Dedifferentiated amniotic fluid mesenchymal stem cell (primary cell): ENCODE measurements around the gene GCN1.
A peak's percentile ranks its signal among the peaks of the same experiment; 100 is the strongest.
"Not testable (repeated sequence)": the region's sequence is repeated elsewhere in the genome, so short reads cannot be mapped to it uniquely, and the experiment has no call there.

Source experiments
- DNase-seq: peaks from one replicate; pipeline ENCODE4 v3.0.0-alpha.2; 2016; ENCODE audit errors: extremely low spot score

Gene GCN1, protein sequence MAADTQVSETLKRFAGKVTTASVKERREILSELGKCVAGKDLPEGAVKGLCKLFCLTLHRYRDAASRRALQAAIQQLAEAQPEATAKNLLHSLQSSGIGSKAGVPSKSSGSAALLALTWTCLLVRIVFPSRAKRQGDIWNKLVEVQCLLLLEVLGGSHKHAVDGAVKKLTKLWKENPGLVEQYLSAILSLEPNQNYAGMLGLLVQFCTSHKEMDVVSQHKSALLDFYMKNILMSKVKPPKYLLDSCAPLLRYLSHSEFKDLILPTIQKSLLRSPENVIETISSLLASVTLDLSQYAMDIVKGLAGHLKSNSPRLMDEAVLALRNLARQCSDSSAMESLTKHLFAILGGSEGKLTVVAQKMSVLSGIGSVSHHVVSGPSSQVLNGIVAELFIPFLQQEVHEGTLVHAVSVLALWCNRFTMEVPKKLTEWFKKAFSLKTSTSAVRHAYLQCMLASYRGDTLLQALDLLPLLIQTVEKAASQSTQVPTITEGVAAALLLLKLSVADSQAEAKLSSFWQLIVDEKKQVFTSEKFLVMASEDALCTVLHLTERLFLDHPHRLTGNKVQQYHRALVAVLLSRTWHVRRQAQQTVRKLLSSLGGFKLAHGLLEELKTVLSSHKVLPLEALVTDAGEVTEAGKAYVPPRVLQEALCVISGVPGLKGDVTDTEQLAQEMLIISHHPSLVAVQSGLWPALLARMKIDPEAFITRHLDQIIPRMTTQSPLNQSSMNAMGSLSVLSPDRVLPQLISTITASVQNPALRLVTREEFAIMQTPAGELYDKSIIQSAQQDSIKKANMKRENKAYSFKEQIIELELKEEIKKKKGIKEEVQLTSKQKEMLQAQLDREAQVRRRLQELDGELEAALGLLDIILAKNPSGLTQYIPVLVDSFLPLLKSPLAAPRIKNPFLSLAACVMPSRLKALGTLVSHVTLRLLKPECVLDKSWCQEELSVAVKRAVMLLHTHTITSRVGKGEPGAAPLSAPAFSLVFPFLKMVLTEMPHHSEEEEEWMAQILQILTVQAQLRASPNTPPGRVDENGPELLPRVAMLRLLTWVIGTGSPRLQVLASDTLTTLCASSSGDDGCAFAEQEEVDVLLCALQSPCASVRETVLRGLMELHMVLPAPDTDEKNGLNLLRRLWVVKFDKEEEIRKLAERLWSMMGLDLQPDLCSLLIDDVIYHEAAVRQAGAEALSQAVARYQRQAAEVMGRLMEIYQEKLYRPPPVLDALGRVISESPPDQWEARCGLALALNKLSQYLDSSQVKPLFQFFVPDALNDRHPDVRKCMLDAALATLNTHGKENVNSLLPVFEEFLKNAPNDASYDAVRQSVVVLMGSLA (N-terminal part only)

DNA sequence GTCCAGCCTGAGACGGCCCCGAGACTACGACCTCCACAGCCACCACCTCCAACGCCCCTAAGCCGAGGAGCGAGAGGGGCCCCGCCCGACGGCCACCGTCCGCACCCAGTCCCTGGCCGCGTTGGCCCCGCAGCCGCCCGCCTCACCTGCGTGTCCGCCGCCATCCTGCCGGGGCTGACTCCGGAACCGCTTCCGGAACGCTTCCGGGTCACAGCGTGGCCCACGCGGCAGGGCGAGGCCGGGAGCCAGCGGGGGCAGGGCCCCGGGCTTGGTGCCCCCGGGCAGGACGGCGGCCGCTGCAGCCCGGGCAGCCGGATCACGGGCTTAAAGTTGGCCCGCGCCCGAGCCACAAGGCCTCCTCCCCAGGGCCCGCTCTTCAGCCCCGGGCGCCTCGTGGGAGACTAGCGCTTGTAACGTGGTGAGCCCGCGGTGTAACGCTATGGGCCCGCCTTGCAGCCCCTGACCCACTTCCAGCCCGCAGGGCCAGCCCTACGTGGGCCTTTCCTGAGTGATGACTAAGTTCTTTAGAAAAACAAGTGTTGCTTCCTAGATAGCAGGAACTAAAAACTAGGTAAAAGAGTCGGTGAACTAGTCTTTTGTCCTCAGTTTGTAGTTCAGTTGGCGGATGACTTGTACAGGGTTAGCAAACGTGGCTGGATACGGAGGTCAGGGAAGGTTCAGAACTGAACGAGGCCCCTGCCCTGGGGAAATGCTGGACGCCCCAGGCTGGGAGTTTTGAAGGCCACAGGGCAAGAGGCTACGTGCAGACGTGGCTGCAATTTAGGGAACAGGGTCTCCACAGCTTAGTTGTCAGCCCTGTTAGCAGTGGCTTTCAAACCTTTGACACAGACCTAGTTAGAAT lies at the start of gene GCN1:
Gene GCN1 (minus strand): TSS at position 182 of the 862 bp plus-strand sequence. CDS start 18 bp downstream, at position 164.
- DNase-seq, result peak; percentile 57

DNA sequence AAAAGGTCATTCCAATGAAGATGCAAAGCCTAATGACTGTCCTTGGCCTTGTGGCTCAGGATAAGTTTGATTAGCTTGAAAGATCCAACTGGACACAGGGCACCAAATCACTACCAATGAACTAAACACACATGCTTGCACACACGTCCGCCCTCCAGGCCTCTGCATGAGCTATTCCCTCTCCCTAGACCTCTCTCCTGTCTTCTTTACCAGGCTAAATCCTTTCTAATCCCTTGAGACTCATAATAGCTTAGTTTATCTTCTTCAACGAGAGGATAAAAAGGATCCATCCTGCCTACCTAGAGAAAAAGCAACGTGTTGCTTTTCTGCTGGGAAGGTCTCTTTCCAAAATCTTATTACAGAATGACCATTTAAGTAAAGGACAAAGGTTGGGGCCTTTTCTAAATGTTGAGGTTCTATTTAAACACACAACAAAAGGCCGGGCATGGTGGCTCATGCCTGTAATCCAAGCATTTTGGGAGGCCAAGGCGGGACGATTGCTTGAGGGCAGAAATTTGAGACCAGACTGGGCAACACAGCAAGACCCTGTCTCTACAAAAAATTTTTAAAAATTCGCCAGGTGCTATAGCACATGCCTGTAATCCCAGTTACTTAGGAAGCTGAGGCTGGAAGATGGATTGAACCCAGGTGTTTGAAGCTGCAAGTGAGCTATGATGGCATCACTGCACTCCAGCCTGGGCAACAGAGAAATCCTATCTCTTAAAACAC lies 48.6 kb upstream of the GCN1 start:
- DNase-seq, result no peak

DNA sequence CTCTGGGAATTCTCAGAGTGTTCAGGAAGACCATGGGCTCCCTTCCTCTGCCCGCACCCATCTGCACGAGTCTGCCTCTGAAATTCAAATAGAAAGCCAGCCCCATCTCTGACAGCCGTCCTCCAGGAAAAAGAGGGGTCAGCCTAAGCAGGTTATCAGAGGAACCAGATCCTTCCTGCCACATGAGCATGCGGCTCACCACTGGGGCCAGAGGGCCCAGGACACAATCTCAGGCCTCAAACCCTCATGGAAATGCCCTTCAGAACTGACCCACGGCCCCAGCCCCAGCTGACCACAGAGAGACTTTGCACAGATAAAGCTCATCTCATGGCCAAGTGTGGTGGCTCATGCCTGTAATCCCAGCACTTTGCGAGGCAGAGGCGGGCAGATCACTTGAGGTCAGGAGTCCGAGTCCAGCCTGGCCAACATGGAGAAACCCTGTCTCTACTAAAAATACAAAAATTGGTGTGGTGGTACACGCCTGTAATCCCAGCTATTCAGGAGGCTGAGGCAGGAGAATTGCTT lies 47.8 kb upstream of the GCN1 start:
- DNase-seq, result no peak

DNA sequence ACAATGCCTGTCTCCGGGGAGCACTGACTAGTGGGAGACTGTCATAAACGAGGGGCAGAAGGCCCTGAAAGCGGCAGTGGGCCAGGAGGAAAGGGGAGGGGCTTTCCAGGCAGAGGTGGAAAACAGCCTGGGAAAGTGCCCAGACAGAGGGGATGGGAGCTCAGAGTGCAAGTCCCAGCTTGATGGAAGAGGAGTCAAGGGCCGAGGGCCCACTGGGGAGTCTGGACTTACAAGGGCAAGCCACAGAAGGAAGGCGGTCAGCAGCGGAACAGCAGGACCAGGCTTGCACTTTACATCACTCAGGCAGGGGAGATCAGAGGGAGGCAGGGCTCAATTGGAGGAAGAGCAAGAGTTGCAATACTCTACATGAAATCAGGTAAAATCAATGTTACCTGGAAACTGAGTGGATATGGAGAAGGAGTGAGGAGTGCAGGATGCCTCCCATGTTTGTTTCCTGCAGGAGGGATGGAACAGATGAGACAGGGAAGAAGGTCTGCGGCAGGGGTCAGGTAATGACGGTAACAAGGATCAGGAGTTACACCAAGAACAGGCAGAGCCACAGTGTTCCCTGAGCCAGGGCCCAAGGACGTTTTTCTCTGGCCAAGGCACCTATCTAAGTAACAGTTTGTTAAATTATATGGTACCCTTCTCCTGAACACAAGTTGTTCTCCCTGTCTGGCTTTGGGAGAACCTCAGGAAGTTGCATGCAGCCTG lies 47.2 kb upstream of the GCN1 start:
- DNase-seq, result no peak

DNA sequence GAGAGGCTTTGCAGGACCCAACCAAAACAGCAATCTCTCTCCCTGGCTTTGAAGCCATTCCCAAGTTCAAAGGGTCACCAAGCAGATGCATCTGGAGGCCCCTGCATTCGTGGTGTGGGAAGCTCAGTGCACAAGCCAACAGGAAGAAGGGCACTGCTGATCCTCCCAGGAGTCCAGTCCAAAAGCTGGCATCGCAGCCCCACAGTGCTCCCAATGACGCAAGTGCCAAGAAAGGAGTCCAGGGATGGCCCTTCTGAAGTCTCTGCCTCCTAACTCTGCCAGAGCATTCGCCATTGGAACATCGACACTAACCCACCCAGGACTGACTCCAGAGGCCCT lies 45.9 kb upstream of the GCN1 start:
- DNase-seq, result no peak

DNA sequence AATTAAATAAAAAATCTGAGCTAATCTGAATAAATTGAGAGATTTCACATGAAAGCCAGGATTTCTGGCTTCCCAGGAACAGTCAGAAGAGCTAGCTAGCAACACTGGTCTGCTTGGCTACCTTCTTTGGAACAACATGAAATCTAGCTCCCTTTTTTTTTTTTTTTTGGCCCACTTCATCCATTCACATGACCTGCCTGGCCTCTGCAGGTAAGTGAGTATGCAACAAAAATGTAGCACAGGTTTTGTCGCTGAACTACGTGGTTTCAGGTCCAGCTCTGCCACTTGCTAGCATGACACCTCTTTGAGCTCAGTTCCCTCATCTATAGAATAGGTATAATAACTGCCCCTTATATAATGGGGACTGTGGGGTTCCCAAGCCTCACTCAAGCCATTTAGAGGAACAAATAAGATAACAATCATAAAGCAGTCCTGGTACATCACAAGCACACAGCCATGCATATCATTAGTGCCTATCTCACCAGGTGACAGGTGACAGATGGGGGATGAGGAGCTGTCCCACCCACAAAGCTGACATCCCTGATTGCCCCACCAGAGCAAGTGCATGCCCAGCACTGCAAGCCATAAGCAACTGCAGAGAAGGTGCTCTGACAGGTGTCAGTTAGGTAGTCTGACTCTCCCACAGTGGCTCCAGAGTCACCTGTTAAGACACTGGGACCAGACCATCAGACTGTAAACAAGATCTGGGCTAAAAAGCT lies 45.4 kb upstream of the GCN1 start:
- DNase-seq, result no peak

DNA sequence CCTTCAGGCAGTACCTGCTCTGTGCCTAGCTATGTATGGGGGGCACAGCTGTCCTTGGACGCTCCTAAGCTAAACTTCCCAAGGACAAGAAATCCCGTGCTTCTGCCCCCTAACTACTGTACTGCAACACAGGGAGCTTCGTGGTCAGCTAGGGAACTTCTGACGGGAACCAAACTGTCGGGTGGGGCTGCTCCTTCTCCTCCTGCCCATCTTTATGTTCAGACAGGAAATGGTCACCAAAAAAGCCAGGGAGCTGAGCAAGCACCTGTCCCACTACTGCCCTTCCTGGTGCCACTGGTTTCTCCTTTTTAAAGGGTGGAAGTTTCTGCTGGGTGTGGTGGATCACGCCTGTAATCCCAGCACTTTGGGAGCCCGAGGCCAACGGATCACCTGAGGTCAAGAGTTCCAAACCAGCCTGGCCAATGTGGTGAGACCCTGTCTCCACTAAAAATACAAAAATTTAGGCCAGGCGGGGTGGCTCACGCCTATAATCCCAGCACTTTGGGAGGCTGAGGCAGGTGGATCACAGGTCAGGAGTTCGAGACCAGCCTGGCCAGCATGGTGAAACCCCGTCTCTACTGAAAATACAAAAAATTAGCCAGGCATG lies 44.4 kb upstream of the GCN1 start:
- DNase-seq, result no peak

DNA sequence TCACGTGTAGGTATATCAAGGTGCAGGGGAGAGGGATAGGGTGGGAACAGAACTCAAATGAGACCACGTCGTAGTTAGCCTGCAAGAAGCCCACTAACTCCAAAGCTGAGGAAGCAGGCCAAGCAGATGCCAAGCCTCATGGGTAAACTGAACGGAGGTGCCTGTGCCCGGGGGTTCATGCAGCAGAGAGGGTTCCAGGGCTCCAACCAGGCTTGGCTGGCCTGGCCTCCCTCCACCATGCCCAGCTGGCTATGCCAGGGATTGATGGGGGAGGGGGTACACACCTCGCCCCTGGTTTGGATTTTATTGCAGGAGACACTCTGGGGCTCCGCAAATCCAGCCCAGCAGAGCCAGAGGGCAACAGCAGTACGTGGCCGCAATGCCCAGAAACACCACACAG lies 43.7 kb upstream of the GCN1 start:
- DNase-seq, result no peak

DNA sequence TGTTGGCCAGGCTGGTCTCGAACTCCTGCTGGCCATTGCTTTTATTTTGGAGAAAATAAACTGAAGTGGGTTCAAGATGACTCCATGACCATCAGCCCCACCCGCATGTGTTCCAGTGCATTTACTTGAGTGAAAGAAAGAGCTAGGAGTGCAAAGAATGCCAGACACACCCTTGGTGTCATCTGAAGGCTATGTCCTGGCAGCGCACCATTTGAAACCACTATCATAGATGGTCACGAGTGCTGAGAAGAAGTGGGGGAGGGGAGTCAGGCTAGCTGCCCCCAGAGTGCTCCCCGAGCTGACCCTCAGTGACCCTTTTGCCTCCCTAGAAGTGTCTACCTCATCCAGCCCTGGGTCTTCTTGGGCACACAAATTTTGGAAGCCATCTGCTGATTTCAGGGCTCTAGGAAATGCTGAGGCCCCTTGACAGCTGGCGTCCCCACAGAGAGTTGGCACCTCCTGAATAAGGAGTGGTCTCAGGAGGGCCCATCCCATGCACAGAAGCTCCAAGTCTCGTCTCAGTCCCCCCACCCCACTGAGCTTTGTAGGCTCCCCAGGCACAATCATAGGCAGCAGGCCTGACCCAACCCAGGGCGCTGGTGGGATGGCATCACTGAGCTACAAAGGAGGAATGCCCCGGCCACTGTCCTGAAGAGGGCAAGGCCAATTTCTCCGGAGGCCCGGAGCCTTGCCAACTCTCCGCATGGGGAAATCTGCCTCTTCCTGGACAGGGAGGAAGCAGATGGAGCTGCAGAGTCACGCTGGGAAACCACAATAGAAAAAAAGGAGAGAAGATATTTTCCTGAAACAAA lies 43.1 kb upstream of the GCN1 start:
- peak; percentile 54 for DNase-seq

DNA sequence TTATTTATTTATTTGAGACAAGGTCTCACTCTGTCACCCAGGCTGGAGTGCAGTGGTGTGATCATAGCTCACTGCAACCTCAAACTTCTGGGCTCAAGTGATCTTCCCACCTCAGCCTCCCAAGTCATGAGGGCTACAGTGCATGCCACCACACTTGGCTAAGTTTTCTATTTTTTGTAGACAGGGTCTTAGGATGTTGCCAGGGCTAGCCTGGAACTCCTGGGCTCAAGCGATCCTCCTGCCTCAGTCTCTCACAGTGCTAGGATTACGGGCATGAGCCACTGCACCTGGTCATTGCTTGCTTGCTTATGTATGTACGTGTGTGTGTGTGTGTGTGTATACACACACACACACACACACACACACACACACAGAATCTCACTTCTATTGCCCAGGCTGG lies 42.3 kb upstream of the GCN1 start:
- not testable (repeated sequence) for DNase-seq

DNA sequence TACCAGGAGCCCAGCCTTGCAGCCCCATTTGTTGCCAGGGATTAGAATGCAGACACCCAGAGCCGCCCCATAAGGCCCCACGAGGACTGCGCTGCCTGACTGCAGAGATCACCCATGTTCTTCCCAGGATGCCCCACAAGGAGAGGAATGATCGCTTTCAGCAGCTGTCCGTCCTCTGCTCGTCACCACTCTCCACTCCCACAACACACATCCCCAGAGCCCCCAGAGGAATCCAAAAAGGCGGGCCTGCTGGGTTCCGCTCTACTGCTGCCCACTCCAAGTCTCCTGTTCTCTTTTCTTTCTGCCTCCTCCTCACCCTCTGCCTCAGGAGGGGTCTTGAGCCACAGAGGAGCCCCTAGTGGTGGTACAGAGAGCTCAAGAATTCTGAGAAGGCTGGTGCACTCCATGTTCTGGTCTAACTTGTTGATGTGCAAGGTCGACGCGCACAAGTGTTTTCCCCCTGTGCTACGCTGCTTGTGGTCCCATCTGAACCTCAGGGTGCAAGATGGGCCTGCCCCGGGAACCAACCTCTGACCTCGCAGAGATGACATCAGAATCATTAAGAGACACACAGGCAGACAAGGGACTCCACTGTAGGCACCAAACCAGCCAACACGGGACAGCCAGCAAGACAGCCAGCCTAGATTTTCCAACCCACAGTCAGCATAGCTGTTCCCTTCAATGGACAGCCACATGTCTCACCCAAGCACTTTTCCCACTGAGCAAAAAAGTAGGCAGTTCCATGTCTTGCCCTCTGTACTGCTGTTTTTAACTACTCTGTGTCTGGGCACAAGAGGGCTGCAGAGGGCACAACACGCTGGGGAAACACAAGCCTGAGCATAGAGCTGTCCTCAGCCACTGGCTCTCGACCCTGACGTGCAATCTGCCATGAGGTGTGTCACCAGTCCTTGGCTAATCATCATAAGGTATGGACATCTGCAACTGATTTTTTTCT lies 41.1 kb upstream of the GCN1 start:
- no peak for DNase-seq

DNA sequence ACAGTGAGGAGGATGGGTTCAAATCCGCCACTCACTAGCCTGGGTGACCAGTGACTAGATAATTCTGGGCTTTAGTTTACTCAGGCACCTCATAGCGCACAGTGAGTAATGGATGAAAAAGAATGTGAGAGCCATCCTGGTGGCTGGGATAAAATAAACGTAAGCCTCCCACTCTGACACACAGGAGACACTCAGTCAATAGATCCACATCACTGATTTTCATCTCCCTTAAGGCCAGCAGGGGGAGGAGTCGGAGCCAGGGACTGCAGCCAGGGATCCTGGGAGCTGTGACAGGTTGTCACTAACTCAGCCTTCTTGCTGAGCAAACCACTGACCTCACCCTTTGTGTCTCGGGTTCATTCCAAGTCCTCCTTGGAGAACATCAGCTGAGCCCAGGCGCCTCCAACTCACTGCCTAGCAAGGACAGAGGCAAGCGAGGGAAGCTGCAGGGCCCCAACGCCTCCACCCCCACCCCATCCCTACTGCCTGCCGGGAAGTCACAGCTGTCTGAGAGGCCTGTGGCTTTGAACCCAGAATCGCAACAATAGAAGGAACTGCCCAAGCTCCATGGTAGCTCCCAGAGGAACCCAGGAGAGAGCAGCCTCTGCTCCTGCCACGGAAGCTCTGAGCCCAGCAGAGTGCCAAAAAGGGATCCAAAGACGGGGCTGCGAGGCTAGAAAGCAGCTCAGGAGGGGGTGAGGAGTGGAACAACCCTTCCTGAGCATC lies 40.3 kb upstream of the GCN1 start:
- peak; percentile 94 for DNase-seq

DNA sequence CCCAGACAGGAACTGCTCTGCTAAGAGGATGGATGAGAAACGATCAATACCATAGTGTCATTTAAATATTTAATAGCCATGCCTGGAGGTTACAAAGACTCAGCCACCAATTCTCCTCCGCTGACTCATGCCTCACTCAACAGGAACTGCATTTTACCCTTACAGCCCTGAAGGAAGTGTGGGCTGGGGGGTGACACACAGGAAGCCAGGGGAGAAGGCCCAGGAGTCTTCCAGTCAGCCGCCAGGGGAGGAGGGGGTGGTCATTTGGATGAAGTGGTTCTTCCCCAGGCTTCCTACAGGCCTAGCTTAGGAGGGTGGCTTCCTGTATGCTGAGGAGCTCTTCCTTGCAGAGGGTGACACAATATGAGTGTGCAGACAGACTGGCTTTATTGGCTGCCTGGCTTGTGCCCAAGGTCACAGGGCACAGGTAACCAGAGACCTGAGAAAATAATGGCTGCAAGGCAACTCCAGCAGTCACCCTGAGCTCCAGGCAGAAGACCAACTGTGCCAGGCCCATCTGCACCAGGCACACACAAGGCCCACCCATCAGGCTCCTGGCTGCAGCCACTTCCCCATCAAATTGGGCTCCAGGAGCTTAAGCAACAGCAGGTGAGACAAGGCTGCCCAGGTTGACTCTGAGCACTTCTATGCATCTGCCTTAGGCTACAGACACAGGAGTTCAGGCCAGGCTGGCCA lies 36.9 kb upstream of the GCN1 start:
- DNase-seq, result peak; percentile 63

DNA sequence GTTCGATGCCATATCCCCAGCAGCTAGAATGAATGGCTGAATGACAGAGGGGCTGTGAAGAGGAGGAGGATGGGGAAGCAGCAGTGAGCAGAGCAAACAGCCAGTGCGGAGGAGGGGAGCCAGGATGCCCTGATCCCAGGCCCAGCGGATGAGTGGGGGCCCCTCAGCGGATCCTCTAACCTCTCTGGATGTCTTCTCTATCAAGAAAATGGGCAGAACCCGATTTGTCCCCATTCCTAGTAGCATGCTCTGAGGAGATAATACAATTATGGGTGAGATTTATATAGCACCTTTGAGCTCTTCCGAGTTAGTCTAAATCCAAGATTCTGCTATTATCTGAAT lies 36.4 kb upstream of the GCN1 start:
- DNase-seq, result no peak

DNA sequence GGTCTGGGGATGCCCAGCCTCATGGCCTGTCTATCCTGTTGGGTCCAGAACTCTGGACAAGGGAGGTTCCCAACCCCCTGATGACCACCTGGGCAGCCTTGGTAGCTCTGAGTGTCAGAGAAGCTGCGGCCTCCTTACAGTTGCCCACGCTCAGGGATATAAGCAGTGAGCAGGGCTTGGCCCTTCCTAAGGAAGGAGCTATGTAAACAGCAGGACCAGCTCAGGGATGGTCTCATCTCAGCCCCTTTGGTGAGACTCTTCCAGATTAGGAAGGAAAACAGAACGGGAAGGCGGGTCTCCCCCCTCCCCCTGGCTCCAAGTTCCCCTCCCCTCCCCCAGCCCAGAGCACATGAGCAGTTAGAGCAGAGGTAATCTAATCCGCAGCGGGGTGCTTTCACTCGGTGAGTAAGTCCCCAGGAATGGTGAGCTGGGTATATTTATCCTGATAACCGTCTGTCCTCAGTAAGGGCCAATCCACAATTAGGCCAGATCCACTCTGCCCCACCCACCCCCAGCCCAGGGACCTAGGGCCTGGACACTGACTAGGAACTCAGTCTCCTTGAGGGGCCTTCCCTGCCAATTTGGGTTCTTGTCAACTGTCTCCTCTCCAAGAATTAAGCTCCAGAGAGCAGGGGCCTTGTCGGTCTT lies 35.9 kb upstream of the GCN1 start:
- peak; percentile 94 for DNase-seq
